Stimulated activated CD8-positive, alpha-beta memory T cell treated with anti-CD3 and anti-CD28 coated beads, Interleukin-15, amount 100 ng/mL, for 48 hours (primary cell): ENCODE data around the gene TAS2R60.
"Not testable (repeated sequence)": the region's sequence is repeated elsewhere in the genome, so short reads cannot be mapped to it uniquely, and the experiment has no call there.

Experiments
- DNase-seq, 2 donors: peaks; one replicate each; pipeline ENCODE4 v3.0.0-alpha.2; 2020; ENCODE audit warnings: low read depth in 2 of 2

The TAS2R60 gene

DNA sequence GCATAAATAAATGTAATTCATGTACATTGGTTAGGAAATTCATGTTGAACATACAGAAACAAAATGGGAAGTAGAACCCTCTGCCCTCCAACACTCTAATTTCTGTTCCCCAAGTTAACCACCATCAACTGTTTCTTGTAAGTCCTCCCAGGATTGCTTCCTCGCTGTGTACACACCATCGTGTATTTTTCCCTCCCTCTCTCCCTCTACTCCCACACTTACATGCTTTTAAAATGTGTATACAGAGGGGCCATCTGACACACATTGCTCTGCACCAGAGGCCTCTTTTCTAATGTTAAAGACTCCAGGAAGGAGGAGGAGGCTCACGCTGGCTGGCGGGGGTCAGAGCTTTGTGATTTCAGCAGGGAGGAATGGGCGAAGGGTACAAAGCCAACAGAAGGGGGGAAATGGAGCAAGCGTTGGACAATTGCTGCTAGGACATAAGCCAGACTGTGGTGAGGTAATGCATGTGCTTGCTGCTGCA, 32.7 kb upstream of the TAS2R60 start:
- DNase-seq = no peak

DNA sequence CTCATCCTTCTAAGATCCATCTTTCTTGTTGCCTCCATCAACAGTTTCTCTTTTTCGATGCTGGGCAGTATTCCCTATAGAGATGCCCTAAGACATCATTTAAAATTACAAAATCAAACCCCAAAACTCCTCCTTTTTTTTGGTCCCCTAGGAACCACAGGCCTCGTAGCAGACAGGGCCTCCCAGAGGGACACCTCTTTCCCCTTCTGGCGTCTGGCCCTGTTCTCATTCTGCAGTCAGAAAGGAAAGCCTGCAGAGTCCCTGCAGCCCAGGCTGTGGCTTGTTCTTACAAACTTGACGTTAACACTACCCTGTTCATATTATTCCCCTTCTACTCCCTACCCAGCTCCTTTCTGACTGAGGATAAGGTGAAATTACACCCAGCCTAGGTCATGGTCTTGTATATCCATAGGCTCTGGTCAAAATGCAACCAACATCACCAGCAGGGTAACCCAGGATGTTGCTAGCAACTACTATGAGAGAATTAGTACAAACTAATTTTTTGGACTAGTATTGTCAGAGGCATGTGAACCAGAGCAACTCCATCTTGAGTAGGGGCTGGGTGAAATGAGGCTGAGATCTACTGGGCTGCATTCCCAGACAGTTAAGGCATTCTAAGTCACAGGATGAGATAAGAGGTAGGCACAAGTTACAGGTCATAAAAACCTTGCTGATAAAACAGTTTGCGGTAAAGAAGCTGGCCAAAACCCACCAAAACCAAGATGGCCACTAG, 31.1 kb upstream of the TAS2R60 start:
- DNase-seq = no peak

DNA sequence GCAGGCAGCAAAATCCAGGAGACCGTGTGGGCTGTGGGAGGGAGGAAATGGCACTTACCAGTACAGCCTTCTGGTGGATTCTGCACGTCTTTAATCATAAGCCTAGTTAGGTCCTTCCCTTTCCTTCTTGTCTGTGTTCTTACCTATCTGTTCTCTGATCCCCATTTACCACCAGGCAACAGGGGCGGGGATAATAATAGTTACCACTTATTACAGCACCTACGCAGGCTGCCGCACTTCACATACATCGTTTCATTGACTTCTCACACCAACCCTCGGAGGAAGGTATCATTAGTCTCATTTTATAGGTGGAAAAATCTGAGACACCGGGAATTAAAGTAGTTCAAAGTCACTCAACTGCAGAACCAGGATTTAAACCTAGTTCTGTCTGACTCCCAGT, 30.1 kb upstream of the TAS2R60 start:
- DNase-seq = no peak

DNA sequence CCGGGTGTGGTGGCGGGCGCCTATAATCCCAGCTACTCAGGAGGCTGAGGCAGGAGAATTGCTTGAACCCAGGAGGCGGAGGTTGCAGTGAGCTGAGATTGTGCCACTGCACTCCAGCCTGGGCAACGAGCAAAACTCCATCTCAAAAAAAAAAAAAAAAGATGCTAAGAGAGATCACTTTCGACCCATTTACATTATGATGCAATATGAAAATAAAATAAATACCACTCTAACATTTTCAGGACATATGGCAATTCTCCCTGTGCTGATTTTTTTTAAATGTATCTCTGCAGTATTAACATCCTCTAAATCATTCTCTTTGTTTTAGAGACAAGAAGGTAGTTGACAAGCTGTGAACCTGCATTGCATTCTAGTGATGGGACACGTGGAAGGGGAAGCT, 28.0 kb upstream of the TAS2R60 start:
- DNase-seq = not testable (repeated sequence)

DNA sequence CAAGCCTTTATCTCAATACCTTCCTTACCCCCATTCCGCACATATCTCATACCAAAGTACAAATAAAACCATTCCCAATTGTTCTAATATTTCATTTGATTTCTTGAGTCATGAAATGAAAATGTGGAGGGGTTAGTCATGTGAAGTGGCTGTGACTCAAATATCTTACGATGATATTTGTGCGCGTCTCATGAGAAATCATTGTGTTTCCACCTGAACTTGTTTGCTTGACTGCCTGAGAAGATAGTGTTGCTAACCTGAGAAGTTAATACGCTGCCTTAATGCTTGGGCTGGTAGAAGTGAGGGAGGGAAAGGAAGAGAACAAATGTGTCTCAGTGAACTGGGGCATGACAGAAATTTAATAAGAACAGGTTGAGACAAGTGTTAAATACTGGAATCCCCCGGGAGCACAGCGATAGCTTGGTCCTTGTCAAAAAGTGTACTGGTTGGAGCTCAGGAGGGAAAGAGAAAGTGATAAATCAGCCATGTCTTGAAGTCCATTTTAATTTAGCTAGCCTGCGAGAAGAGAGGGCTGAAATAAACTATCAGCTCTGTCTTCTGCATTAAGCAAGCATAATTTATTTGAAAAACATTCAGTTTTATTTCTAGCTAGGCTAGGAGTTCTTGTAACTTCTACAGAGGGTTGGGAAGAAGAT, 27.4 kb upstream of the TAS2R60 start:
- DNase-seq = no peak

DNA sequence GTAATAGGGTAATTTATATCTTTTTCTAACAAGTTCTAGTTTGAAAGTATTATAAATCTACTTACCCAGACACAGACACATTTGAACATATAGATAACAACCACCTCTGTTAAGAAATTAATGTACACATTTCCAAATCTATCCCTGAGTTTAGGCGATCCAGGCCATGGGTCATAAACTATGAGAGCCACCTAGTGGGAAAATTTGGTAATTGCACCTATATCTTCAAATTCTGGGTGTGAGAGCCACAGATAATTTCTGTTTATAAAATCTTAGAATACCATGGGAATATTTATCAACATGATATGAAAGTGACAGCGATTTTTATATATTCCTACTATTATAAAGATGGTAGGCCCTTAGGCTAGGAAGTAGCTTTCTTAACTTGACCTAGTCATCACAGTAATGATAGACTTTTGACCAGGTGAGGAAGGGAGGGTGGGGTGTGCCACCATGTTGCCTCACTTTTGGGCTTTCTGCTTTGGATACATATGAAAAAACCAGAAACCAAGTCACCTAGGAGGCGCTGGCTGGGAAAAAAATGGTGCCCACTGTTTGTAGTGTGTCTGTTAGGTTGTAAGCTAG, 26.6 kb upstream of the TAS2R60 start:
- no peak for DNase-seq

DNA sequence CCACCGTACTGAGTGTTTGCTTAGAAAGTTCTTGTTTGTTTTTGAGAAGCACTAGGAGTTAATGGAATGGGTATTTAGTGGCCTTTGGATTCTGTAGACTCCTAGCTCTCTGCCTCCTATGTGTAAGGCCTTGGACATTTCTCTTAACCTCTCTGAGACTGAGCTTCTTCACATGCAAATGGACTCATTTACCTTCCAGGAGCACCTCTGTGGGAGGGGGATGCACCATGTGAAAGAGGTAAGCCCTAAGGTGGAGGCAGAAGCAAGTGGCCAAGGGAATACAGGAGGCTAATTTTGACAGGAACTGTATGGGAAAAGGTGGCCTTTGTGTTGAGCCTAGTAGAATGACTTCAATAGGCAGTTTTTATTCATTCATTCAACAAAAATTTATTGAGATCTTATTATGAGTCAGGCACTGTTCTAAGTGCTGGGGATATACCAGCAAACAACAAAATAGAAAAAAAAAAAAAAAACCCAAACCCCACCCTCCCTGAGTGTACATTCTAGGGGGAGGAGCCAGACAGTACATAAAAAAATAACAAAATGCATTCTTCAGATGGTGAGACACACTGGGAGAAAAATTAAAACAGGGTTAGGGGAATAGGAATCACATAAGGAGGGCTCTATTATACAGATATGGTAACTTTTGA, 25.4 kb upstream of the TAS2R60 start:
- no peak for DNase-seq

DNA sequence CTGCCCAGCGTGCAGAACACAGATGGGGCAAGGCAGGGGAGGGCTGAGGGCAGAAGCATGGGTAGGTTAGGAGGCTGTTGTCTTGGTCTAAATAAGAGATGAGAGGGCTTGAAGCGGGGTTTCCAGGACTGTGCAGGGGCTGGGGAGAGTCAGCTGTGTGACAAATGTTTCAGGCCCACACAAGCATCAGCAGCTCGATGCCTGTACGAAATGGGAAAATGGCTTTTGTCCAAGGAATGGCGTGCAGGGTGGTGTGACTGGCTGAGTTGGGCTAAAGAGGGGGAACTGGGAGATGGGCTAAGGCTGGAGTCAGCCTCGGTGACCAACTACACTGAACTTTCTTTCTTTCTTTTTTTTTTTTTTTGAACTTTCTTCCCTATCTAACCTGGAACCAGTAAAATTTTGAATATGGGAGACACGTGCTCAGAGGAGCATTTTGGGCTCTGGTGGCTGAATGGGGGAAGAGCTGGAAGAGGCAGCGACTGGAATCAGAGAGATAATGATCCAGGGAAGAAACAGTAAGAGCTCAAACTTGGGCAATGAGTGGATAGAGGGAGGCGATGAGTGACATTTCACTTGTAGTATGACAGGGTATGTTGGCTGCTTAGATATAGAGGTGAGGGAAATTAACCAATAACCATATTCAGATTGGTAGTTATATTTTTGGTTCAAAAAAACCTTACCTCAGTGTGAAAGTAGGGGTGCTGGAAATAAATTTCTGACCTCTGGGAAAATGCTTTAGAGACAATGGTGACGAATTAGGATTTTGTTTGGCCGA, 24.4 kb upstream of the TAS2R60 start:
- DNase-seq = no peak

DNA sequence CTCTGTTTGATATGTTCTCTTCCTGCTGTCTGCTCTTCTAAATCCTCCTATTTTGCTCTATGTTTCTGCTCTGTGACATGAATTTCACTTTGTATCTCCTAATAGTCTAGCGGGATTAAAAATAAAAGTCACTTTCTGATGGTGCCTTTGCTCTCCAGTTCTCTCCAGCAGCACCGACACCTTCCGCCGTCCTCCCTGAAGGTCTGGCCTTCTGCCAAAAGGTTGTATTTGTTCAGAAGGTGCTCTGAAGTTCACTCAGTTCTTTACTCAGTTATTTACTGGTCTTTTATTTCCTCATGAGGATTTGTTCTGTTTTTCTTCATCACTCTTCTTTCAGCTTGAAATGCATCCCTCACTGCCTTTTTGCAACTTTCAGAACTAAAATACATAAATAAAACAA, 23.4 kb upstream of the TAS2R60 start:
- no peak for DNase-seq

DNA sequence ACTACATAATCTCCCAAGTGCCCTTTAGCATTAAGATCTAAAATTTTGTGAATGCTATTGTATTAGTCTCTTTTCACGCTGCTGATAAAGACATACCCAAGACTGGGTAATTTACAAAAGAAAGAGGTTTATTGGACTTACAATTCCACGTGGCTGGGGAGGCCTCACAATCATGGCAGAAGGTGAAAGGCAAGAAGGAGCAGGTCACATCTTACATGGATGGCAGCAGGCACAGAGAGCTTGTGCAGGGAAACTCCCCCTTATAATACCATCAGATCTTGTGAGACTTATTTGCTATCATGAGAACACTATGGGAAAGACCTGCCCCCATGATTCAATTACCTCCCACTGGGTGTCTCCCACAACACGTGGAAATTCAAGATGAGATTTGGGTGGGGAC, 22.6 kb upstream of the TAS2R60 start:
- DNase-seq = not testable (repeated sequence)

DNA sequence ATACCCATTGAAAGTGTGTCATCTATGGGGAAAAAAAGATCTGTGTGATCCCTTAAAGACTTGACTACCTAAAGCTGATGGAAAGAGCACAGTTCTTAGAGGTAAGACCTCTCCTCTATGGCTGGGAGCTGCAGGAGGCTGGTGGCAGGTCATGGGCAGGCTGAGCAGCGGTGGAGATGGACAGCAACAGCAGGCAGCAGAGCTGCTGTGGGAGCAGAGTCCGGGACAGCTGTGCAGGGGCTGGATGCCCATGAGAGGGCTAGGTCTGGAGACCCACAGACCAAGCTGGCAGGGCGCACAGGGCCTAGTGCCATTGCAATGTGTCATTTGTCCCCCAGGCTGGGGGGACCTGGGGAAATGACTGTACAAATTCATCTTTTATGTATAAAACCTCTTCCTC, 21.2 kb upstream of the TAS2R60 start:
- DNase-seq = no peak

DNA sequence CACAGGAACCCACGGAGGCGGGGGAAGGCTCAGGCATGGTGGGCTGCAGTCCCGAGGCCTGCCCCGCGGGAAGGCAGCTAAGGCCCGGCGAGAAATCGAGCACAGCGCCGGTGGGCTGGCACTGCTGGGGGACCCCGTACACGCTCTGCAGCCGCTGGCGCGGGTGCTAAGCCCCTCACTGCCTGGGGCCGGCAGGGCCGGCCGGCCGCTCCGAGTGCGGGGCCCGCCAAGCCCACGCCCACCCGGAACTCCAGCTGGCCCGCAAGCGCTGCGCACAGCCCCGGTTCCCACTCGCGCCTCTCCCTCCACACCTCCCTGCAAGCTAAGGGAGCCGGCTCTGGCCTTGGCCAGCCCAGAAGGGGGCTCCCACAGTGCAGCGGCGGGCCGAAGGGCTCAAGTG, 18.8 kb upstream of the TAS2R60 start:
- not testable (repeated sequence) for DNase-seq

DNA sequence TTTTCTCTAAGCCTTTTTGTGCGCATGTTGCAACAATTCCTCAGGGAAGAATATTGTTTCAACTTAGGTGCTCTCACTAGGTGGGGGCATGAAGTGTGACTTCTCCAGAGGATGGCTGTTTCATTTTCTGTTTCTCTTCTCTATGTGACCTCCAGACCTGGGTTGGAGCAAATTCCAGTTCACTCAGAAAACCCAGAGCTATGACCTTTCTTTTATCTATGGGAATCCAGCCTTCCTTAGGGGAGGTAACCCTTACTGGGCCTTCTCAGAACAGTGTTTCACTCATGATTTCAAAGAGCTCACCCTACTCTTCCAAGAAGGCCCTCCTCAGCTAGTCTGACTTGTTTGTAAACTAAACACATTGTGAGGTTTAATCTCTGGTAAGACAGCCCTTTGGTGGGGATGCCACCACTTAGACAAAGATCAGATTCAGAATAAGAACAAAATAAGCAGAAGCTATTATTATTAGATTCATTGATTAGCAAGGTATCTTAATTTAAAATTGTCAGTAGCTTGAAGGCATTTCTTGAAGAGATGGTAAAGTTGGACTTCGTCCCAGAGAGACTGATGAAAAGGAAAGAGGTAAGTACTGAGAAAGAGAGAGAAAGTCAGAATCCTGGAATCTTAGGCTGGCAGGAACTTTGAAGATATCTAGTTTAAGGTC, 16.6 kb upstream of the TAS2R60 start:
- DNase-seq = no peak

DNA sequence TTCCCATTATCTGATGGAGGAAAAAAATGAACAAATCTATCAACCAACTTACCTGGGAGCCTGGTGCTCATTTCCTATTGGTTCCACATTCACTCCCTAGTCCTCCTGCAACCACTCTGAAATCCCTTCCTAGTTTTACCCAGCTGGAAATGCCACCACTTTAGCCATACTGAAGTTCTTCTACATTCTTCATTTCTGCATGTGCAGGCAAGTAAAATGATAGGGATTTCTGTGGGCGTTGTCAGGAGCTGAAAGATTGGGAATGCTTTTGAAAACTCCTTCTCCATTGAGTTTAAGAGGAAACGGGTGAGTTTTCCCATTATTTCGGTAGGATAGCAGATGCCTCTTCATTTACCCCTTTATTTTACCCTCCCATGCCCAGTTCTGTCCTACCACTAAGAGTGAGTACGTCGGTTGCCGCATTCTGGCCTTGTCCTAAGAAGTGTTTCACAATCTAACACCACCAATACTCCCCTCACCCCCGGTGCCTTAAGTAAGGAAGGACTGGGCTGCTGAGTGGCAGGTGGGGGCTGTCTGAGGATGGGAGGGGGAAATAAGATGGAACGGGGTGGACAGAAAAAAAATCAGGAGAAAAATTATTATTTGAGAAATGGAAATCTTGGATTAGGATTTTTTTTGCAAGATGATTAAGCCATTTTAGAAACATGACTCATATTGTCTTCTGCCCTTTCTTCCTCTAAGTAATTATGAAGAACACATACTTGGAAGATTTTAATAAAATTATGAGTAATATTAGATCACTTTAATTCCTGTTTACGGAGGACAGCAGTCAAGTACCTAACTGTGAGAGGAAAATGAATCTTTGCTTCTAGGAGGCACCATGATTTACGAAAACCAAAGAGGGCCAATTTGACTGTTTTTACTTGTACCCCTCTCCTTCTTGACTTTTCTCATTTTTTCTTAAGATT, 13.2 kb upstream of the TAS2R60 start:
- no peak for DNase-seq

DNA sequence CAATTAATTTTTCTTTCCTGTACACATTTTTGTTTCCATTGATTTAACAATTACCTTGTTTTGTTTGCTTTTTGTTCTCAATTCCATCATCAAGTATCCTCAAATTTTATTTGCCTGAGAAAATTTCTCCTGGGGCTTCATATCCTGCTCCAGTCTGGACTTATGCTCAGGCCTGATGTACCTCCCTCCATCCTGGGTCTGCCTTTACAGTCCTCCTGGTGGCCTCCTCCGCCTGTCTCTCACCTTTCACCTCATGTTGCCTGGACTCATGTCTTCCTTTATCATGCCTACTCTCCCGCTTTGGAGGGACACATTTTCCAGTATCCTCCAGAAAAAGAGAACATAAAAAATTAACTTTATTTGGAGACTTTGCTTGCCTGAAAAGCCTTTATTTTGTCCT, 12.1 kb upstream of the TAS2R60 start:
- no peak for DNase-seq

DNA sequence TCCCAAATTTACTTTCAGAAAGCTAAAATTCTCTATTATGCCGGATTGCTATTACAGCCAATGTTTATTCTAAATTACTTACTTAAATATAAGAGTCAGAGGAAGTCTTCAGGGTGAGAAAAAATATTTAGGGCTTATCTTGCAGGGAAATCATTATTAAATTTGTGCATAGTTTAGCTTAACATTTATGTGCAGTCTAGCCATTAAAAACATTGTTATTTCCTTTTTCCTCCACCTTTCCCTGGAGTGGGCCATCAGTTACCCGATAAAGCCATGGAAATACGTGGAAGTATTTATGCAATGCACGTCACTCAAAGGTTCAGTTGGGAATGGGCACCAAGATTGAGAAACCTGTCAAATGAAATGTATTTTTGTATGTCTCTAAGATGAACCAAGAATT, 9.5 kb upstream of the TAS2R60 start:
- DNase-seq = no peak

DNA sequence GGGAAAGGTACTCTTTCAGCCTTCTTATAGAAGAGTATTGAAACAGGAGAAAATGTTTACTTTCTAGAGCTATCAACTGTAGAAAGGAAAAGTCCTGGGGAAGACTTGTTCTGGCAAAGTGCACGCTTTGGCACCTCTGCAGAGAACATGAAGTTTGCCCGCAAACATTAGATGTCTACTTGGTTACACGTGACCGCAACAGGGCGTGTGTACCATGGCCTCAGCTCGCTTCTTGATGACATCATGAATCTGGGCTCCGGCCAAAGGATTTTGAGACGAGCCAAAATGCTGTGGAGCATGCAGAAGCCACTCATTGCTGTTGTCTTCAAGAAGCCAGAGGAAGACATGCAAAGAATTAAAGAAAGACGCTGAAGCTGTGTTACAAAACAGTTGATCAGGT, 8.6 kb upstream of the TAS2R60 start:
- DNase-seq = no peak

DNA sequence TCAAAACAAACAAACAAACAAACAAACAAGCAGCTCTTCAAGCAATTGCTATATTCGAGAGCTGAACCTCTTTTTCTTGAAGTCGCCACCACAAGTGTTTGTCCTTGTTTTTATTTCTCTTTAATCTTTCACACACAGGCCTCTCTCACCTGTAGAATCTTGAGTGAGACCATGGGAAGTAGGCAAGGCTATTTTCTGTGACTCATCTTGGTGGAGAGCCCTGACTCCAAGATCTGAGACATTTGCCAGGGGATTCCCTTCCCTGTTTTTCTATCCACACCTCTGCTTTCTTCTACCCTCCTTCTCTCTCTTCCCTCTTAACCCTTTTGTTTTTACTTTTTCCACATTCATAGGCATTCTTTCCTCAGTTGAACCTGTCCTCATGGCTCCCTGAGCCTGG, 8.0 kb upstream of the TAS2R60 start:
- DNase-seq = no peak

DNA sequence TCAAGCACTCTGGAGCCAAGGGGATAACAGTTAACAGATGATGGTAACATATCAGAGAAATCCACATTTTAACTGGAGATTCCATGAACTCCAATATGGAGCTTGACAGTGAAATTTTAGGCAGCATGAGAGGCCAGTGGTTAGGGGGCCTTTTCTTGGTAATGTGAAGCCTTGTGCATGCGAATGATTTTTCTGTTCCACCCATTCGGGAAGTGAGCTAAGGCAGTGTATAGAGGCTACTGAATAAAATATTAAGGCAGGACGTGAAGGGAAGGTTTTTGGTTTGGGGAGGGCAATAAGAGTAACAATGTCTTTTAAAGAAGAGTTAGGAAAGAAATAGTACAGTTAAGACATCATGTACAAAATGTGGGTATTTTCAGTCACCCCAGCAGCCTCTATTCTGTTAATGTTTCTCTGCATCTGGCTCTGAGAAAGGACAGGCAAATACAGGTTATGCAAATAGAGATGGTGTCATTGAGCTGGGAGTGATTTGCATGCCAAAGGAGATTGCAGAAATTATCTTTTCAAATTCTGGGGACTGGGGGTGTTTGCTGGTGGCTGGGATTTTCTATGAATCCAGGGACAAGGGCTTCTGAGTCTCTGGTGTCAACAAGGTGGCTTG, 6.8 kb upstream of the TAS2R60 start:
- DNase-seq = no peak

DNA sequence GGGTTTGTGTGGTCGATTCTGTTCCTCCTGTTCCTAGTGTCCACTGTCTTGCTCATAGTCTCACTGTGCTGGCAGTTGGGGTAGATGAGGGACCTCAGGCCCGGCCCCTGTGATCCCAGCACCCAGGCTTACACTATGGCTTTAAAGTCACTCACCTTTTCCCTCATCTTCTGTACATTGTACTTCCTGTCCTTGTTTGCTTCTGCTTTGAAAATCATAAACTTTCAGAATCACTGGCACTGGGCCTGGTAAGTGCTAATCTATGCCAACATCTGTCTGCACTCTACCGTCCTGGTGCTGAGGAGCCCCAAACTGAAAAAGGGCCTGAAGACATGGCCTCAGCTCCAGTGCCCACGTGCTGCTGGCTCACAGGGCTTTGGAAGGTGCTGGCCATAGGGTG, 5.7 kb upstream of the TAS2R60 start:
- no peak for DNase-seq
